Measurements from ENCODE around the gene GTF2H4. TPM values are rescaled to one million over a fixed set of nuclear protein-coding genes. Genes with fewer than 3 reads are reported as not detected.
"Not testable (repeated sequence)": the region's sequence is repeated elsewhere in the genome, so short reads cannot be mapped to it uniquely, and the experiment has no call there.

GTF2H4 gene
- total RNA-seq, result 23.0 TPM
- long read RNA-seq, partial matches to known transcripts, result 1 of 1 reads
- long read RNA-seq, other reads (novel, unspliced or antisense), result 0 of 1 reads

DNA sequence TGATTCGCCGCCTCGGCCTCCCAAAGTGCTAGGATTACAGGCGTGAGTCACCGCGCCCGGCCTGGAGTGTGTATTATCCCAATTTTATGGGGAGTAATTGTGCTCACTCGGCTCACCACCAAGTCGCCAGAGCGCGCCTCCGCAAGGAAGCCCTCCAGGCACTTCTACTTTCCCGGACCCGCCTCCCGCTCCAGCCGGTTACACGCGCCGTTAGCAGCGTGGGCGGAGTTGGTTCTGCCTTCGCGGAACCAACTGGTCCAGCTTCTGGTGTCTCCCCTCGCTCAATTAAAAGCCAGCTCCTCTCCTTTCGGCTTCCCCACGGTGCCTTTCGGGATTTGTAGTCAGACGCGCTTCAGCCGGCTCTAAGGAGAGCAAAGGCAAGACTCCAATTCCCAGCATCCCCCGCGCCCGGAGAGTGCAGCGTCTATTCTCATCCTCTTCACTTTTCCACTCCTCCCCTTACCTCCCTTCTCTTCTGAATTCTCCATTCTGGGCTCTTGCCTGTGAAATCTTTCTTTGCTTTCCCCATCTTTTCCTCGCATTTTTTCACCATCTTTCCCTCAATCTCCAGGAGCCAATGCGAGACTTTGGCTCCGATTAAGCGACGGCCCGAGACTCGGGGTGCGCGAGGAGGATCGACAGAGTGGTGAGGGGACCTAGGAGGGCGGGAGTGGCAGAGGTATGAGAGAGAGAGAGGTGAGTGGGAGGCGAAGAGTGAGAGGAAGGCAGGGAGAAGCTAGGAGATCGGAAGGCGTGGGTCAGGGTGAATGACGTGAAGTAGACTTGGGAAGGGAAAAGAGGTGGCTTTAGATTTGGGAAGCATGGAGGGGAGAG, at the start of gene GTF2H4:
TSS of gene GTF2H4 (plus strand) at position 450 of the 834 bp plus-strand sequence.
- Histone ChIP-seq H3K27ac (replicated peaks) (peak within 1 kb of the TSS; percentile 70), H3K27me3 (ENCODE audit: low read depth) (no peaks in the 10 kb centered on the region), H3K4me3 (peak within 1 kb of the TSS; percentile 92), H3K9me3 (replicated peaks) (no peaks in the 10 kb centered on the region), H3K4me1 (peaks cover 16% of the 10 kb centered on the region), H3K36me3 (peaks cover 23% of the 10 kb centered on the region)
- TF ChIP-seq, protein P1, sequence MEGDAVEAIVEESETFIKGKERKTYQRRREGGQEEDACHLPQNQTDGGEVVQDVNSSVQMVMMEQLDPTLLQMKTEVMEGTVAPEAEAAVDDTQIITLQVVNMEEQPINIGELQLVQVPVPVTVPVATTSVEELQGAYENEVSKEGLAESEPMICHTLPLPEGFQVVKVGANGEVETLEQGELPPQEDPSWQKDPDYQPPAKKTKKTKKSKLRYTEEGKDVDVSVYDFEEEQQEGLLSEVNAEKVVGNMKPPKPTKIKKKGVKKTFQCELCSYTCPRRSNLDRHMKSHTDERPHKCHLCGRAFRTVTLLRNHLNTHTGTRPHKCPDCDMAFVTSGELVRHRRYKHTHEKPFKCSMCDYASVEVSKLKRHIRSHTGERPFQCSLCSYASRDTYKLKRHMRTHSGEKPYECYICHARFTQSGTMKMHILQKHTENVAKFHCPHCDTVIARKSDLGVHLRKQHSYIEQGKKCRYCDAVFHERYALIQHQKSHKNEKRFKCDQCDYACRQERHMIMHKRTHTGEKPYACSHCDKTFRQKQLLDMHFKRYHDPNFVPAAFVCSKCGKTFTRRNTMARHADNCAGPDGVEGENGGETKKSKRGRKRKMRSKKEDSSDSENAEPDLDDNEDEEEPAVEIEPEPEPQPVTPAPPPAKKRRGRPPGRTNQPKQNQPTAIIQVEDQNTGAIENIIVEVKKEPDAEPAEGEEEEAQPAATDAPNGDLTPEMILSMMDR (IDR thresholded peaks at IDR 0.05; ENCODE audit: borderline replicate concordance), result no peak
- peak; percentile 97 for DNase-seq
- intact Hi-C loops (cut with micrococcal nuclease), result no loop called here

DNA sequence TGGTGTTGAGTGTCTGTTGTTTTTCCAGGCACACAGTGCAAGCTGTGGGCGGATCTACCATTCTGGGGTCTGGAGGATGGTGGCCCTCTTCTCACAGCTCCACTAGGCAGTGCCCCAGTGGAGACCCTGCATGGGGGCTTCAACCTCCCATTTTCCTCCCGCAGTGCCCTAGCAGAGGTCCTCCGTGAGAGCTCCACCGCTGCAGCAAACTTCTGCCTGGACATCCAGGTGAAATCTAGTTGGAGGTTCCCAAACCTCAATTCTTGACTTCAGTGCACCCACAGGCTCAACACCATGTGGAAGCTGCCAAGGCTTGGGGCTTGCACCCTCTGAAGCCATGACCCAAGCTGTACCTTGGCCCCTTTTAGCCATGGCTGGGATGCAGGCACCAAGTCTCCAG, 48.3 kb upstream of the GTF2H4 start:
- H3K27me3 ChIP-seq (ENCODE audit: low read depth); H3K4me3 ChIP-seq; DNase-seq; H3K9me3 ChIP-seq (replicated peaks); H3K36me3 ChIP-seq; H3K27ac ChIP-seq (replicated peaks); H3K4me1 ChIP-seq; intact Hi-C loops (cut with micrococcal nuclease): not testable (repeated sequence)

DNA sequence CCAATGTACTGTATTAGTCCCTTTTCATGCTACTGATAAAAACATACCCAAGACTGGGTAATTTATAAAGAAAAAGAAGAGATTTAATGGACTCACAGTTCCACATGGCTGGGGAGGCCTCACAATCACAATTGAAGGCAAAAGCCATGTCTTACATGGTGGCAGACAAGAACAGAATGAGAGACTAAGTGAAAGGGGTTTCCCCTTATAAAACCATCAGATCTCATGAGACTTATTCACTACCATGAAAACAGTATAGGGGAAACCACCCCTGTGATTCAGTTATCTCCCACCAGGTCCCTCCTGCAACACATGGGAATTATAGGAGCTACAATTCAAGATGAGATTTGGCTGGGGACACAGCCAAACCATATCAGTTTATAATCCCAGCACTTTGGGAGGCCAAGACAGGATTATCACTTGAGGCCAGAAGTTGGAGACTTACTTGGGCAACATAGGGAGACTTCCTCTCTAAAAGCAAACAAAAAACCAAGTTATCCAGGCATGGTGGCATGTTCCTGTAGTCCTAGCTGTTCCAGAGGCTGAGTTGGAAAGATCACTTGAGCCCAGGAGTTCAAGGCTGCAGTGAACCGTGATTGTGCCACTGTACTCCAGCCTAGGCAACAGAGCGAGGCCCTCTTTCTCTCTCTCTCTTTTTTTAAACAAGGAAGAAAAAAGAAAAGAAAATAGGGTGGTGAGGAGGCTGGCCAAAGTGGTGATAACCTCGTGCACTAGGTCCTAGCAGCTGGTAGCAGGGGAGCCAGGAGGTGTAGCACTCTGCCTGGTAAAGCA, 46.6 kb upstream of the GTF2H4 start:
- H3K4me1 ChIP-seq, result no peaks in the 10 kb centered on the region
- no peak for DNase-seq
- TF ChIP-seq, protein P1 (IDR thresholded peaks at IDR 0.05; ENCODE audit: borderline replicate concordance), result no peak
- peaks cover 9% of the 10 kb centered on the region for H3K27me3 ChIP-seq (ENCODE audit: low read depth)
- no peak overlapping the region for H3K27ac ChIP-seq (replicated peaks)
- H3K9me3 ChIP-seq (replicated peaks), result no peaks in the 10 kb centered on the region
- H3K36me3 ChIP-seq, result no peaks in the 10 kb centered on the region
- no peak overlapping the region for H3K4me3 ChIP-seq
- intact Hi-C loops (cut with micrococcal nuclease), result no loop called here

DNA sequence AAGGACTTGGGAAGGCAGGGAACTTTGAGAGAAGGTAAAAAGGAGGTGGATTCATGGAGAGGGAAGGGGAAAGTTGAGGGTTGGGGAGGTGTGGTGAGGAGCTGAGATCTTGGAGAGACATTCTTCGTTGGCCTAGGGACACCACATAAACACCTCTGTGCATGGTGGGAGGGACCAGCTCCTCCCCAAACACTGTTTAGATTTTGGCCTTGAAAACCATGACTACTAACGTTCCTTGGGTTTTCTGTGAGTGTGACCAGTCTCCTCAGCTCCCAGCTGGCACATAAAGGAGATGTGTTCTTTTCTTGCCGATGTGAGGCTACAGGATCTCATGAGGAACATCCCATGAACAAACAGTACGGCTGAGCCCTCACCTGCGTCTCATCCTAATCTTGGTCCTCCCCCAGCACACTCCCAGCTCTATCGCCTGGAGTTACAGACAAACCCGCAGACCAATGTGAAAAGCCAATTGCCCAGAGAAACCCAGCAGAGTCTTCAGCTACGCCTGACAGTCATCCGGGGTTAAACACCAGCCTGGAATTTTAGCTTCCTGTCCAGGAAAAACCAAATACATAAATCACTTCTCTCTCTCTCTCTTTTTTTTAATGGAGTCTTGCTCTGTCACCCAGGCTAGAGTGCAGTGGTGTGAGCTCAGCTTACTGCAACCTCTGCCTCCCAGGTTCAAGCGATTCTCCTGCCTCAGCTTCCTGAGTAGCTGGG, 45.7 kb upstream of the GTF2H4 start:
- Histone ChIP-seq H3K36me3 (no peaks in the 10 kb centered on the region), H3K4me1 (no peaks in the 10 kb centered on the region), H3K27ac (replicated peaks) (no peak overlapping the region), H3K4me3 (no peak overlapping the region), H3K27me3 (ENCODE audit: low read depth) (peaks cover 4% of the 10 kb centered on the region), H3K9me3 (replicated peaks) (no peaks in the 10 kb centered on the region)
- intact Hi-C loops (cut with micrococcal nuclease), result no loop called here
- TF ChIP-seq, protein P1 (IDR thresholded peaks at IDR 0.05; ENCODE audit: borderline replicate concordance), result no peak
- DNase-seq, result no peak

DNA sequence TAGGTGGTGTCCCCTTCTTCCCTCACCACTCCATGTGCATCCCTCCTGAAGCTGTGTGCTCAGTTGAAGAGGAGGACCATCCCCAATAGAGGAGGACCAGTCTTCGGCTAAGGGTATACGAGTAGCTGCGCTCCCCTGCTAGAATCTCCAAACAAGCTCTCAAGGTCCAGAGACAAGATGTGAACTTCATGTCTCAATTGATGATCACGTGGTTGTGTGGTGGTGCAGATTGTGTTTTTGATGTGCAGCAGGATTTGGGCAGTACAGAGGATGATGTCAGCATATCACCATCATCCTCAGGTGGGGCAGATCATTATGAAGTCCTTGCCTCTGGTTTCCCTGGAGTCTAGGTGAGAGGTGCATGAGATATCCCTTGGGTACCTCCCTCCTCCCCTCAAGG, 43.7 kb upstream of the GTF2H4 start:
- Histone ChIP-seq H3K9me3 (replicated peaks) (peaks cover 18% of the 10 kb centered on the region), H3K4me1 (no peaks in the 10 kb centered on the region), H3K36me3 (no peaks in the 10 kb centered on the region), H3K27ac (replicated peaks) (no peak overlapping the region), H3K4me3 (no peak overlapping the region), H3K27me3 (ENCODE audit: low read depth) (peaks cover 4% of the 10 kb centered on the region)
- DNase-seq, result no peak
- intact Hi-C loops (cut with micrococcal nuclease), result no loop called here
- TF ChIP-seq, protein P1 (IDR thresholded peaks at IDR 0.05; ENCODE audit: borderline replicate concordance), result no peak

DNA sequence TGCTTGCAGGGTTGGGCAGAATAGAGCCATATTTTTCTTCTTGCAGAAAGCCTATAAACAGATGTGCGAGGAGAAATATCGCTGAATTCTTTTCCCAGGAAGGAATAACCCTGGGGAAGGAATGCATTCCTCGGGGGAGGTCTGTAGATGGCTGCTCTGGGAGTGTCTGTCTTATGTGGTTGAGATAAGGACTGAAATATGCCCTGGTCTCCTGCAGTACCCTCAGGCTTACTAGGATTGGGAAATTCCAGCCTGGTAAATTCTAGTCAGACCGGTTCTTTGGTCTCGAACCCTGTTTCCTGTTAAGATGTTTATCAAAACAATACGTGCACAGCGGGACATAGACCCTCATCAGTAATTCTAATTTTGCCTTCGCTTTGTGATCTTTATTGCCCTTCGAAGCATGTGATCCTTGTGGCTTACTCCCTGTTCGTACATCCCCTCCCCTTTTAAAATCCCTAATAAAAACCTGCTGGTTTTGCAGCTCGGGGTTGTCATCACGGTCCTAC, 38.7 kb upstream of the GTF2H4 start:
- H3K4me3 ChIP-seq; H3K27me3 ChIP-seq (ENCODE audit: low read depth); DNase-seq; H3K4me1 ChIP-seq; H3K27ac ChIP-seq (replicated peaks); H3K36me3 ChIP-seq; intact Hi-C loops (cut with micrococcal nuclease): not testable (repeated sequence)
- H3K9me3 ChIP-seq (replicated peaks), result peaks cover 46% of the 10 kb centered on the region

Data from left ventricle myocardium inferior (tissue), 1 donor.